Adrenal gland (tissue), 12 donors: ENCODE data around the gene UBE3B. TPM values are rescaled to one million over a fixed set of nuclear protein-coding genes. Genes with fewer than 3 reads are reported as not detected.

Source experiments
- DNase-seq, 7 donors: peaks; one replicate each; pipeline ENCODE4 v3.0.0-alpha.2; 2019 to 2020
- H3K27ac ChIP-seq, 5 donors: fragments of 200-600 bp; sonication (generic) in 4 of 5; 1 replicate in 3 of 5; 2 replicates in 2 of 5; pipeline versions ENCODE4 v1.5.1 to v1.8.0; 2016 to 2020; ENCODE audit warnings: mild to moderate bottlenecking in 1 of 5
- H3K27me3 ChIP-seq: fragments of 200-600 bp; 2 replicates; pipeline ENCODE4 v1.8.0; 2021
- H3K36me3 ChIP-seq, 2 donors: fragments of 200-600 bp; replicated peaks in 1 of 2; 1 replicate in 1 of 2; 2 replicates in 1 of 2; pipeline versions ENCODE4 v1.5.1 to v1.8.0; 2018 to 2022
- H3K4me1 ChIP-seq, 2 donors: fragments of 200-600 bp; replicated peaks in 1 of 2; 1 replicate in 1 of 2; 2 replicates in 1 of 2; pipeline versions ENCODE4 v1.5.1 to v1.8.0; 2018 to 2021
- H3K4me3 ChIP-seq, 4 donors: fragments of 200-600 bp; sonication (generic) in 3 of 4; one replicate each; pipeline ENCODE4 v1.5.1; 2016 to 2018
- H3K9me3 ChIP-seq, 3 donors: fragments of 200-600 bp; sonication (generic) in 1 of 3; replicated peaks in 1 of 3; 1 replicate in 2 of 3; 2 replicates in 1 of 3; pipeline versions ENCODE4 v1.5.1 to v1.8.0; 2016 to 2021
- CTCF ChIP-seq, 6 experiments: fragments of 450-650 bp in 4 of 6; fragments of 200-600 bp in 2 of 6; sonication (generic) in 1 of 6; IDR thresholded peaks; 1 replicate in 5 of 6; 2 replicates in 1 of 6; pipeline versions ENCODE4 v1.5.1 to v1.8.0; 2016 to 2021; ENCODE audit warnings: antibody characterized with exemption in 6 of 6, mild to moderate bottlenecking in 2 of 6, moderate library complexity in 1 of 6
- POLR2A ChIP-seq, 2 donors: fragments of 450-650 bp; IDR thresholded peaks; one replicate each; pipeline ENCODE4 v1.6.1; 2017; ENCODE audit warnings: antibody characterized with exemption in 2 of 2, mild to moderate bottlenecking in 2 of 2, moderate library complexity in 1 of 2
- WGBS, 4 donors: extraction: QIAGEN DNeasy Blood & Tissue Kit in 2 of 4; methylation state at CpG; one replicate each; pipeline versions ENCODE4 v1.1.5 to v1.1.7; 2013 to 2017; 5-methylcytosine and 5-hydroxymethylcytosine counted together
- intact Hi-C, 2 donors: fragments of 100-400 bp; cut with DNase I; formaldehyde crosslinking; loops; one replicate each; pipeline versions ENCODE4 v1.14.1 to v1.15.0; 2022 to 2023
- polyA plus RNA-seq, 3 donors: library from polyadenylated mRNA; stranded (reverse); fragments of 200-250 nt in 2 of 3; fragments of 350-450 nt in 1 of 3; fragmentation: Illumina TruSeq in 1 of 3; extraction: RNeasy Lipid Tissue Mini Kit (QIAGEN cat#74804) in 1 of 3; gene quantifications; one replicate each; pipeline ENCODE4 v1.2.3, GENCODE V29; 2013 to 2014
- total RNA-seq, 9 donors: library from RNA; depleted of rRNA in 4 of 9; stranded (reverse); fragments of >200 nt in 4 of 9; fragments of 120-200 nt in 1 of 9; fragmentation: NEBNext Ultra II Directional in 1 of 9; extraction: Animal tissue kit (Norgen Biotek cat#: 25700) in 1 of 9; gene quantifications; one replicate each; pipeline versions ENCODE4 v1.1.0 to v1.2.4, GENCODE V29; 2013 to 2023
- donor health status: healthy with polysubstance abuse.
- donor health status: Bipolar disorder and iron deficiency.
- donor health status: DM: yes; HTN: yes; CAD: no.
- donor health status: DM: no; HTN: no; CAD: no.
- donor health status: DM: no; HTN: no; CAD: no.
- donor health status: DM: yes; HTN: yes; CAD: no.

Gene UBE3B
- total and polyA plus RNA-seq, 12 donors = 16.0 to 79.5 (median 39.5) TPM

GRCh38 chr12:109440851-109441490, 36.5 kb upstream of the UBE3B start:
- Histone ChIP-seq H3K27ac (no peak overlapping the region), H3K4me1 (no peaks in the 10 kb centered on the region), H3K4me3 (no peak overlapping the region), H3K9me3 (no peaks in the 10 kb centered on the region), H3K36me3 (no peaks in the 10 kb centered on the region), H3K27me3 (no peaks in the 10 kb centered on the region)
- no peak for TF ChIP-seq POLR2A (IDR thresholded peaks at IDR 0.05)
- TF ChIP-seq CTCF (IDR thresholded peaks at IDR 0.05) = no peak
- 72 to 83% (median 75%) methylated on average over 9 of the region's 9 CpGs for WGBS, 4 donors
- no peak for DNase-seq
- intact Hi-C loops = no loop called here

GRCh38 chr12:109443794-109444193, 33.6 kb upstream of the UBE3B start:
- WGBS, 4 donors = 79 to 93% (median 91%) methylated on average over 5 of the region's 5 CpGs
- no peaks in the 10 kb centered on the region for H3K9me3 ChIP-seq
- H3K4me1 ChIP-seq = no peaks in the 10 kb centered on the region
- intact Hi-C loops = no loop called here
- H3K27me3 ChIP-seq = no peaks in the 10 kb centered on the region
- no peak for DNase-seq
- no peak overlapping the region for H3K27ac ChIP-seq
- H3K4me3 ChIP-seq = no peak overlapping the region
- TF ChIP-seq CTCF (IDR thresholded peaks at IDR 0.05) = no peak
- TF ChIP-seq POLR2A (IDR thresholded peaks at IDR 0.05) = no peak
- peaks cover 0 to 21% of the 10 kb centered on the region in 2 donors for H3K36me3 ChIP-seq

GRCh38 chr12:109444259-109444658, 33.2 kb upstream of the UBE3B start:
- intact Hi-C loops = no loop called here
- Histone ChIP-seq H3K4me3 (no peak overlapping the region), H3K9me3 (no peaks in the 10 kb centered on the region), H3K27me3 (no peaks in the 10 kb centered on the region), H3K27ac (no peak overlapping the region), H3K4me1 (no peaks in the 10 kb centered on the region), H3K36me3 (peaks cover 0 to 21% of the 10 kb centered on the region in 2 donors)
- WGBS, 4 donors = 70 to 79% (median 74%) methylated on average over 6 of the region's 6 CpGs
- DNase-seq = no peak
- TF ChIP-seq POLR2A (IDR thresholded peaks at IDR 0.05) (no peak), CTCF (IDR thresholded peaks at IDR 0.05) (no peak)

GRCh38 chr12:109445191-109445609, 32.2 kb upstream of the UBE3B start:
- intact Hi-C loops = no loop called here
- TF ChIP-seq CTCF (IDR thresholded peaks at IDR 0.05) = no peak
- TF ChIP-seq POLR2A (IDR thresholded peaks at IDR 0.05) = no peak
- Histone ChIP-seq H3K27ac (no peak overlapping the region), H3K27me3 (no peaks in the 10 kb centered on the region), H3K9me3 (no peaks in the 10 kb centered on the region), H3K36me3 (peaks cover 0 to 21% of the 10 kb centered on the region in 2 donors), H3K4me1 (no peaks in the 10 kb centered on the region), H3K4me3 (no peak overlapping the region)
- no peak for DNase-seq
- WGBS, 4 donors = 89 to 96% (median 95%) methylated on average over 2 of the region's 2 CpGs
